Panc1 (cell line): Measurements from ENCODE around the gene MTA2. TPM values are rescaled to one million over a fixed set of nuclear protein-coding genes. Genes with fewer than 3 reads are reported as not detected.

Experiments
- ATAC-seq: fragments of 200-7000 bp; cut with Tn5 transposase; 2 replicates; pipeline ENCODE4 v1.9.1; 2020; ENCODE audit warnings: mild to moderate bottlenecking, moderate library complexity
- BruUV-seq: library from RNA; stranded (reverse); fragments of 400-500 nt; replicated peaks from 2 replicates; lab custom pipeline; 2021; lab: Mats Ljungman, UMichigan
- CTCF ChIA-PET: fragments of 300-600 bp; sonication (Branson Sonifier 250); formaldehyde crosslinking; loops from one replicate; lab custom pipeline; 2022; ENCODE audit warnings: antibody characterized with exemption; lab: Charles Lee
- POLR2A ChIA-PET: fragments of 300-600 bp; sonication (Branson Sonifier 250); formaldehyde crosslinking; loops from one replicate; lab custom pipeline; 2022; ENCODE audit warnings: antibody characterized with exemption; lab: Charles Lee
- DNase-seq: peaks from one replicate; pipeline ENCODE4 v3.0.0-alpha.2; 2010; ENCODE audit warnings: low read depth, low spot score
- H3K27ac ChIP-seq: 2 replicates; pipeline ENCODE4 v1.5.1; 2011; ENCODE audit warnings: mild to moderate bottlenecking, low read length, inconsistent platforms
- H3K27me3 ChIP-seq: fragments of 200-500 bp; sonication (Bioruptor generic); 2 replicates; pipeline ENCODE4 v1.6.0; 2014; ENCODE audit warnings: low read length, inconsistent platforms; ENCODE audit not compliant: control insufficient read depth, insufficient read depth
- H3K36me3 ChIP-seq: fragments of 200-500 bp; sonication (Bioruptor generic); 2 replicates; pipeline ENCODE4 v1.5.1; 2014; ENCODE audit warnings: inconsistent platforms, mild to moderate bottlenecking, low read length, moderate library complexity; ENCODE audit not compliant: control insufficient read depth, insufficient read depth
- H3K4me1 ChIP-seq: 2 replicates; pipeline ENCODE4 v1.5.1; 2011; ENCODE audit warnings: inconsistent platforms, mild to moderate bottlenecking, low read length, moderate library complexity; ENCODE audit not compliant: control insufficient read depth, insufficient read depth
- H3K4me3 ChIP-seq, 2 experiments: 2 replicates each; pipeline ENCODE4 v1.5.1; 2011 to 2012; ENCODE audit warnings: low read depth in 2 of 2, low read length in 2 of 2, mild to moderate bottlenecking in 2 of 2, inconsistent platforms in 1 of 2, moderate library complexity in 1 of 2
- H3K9me3 ChIP-seq: fragments of 200-500 bp; sonication (Bioruptor generic); 2 replicates; pipeline ENCODE4 v1.5.1; 2014; ENCODE audit warnings: low read depth, mild to moderate bottlenecking, inconsistent platforms, low read length, moderate library complexity; ENCODE audit not compliant: control insufficient read depth, insufficient read depth
- POLR2AphosphoS5 ChIP-seq: IDR thresholded peaks from 2 replicates; pipeline ENCODE4 v1.6.1; 2012; ENCODE audit warnings: mild to moderate bottlenecking, low read depth, low read length, moderate library complexity
- SIN3A ChIP-seq: IDR thresholded peaks from 2 replicates; pipeline ENCODE4 v1.6.1; 2012; ENCODE audit warnings: low read depth, mild to moderate bottlenecking, low read length, moderate library complexity, borderline replicate concordance; ENCODE audit not compliant: insufficient read depth
- TCF7L2 ChIP-seq: IDR thresholded peaks from 2 replicates; pipeline ENCODE4 v1.6.1; 2011; ENCODE audit warnings: mild to moderate bottlenecking, low read depth, low read length, inconsistent platforms
- in situ Hi-C: cut with HindIII; loops from 2 replicates; pipeline ENCODE4 v1.10.0; 2016; ENCODE audit warnings: low sequenced_read_pairs, low pct_unique_long_range_greater_than_20kb
- intact Hi-C: fragments of 100-400 bp; cut with micrococcal nuclease; formaldehyde crosslinking; loops from one replicate; pipeline ENCODE4 v1.10.0; 2022; ENCODE audit not compliant: unreplicated experiment
- total RNA-seq: library from RNA; stranded (reverse); gene quantifications from one replicate; pipeline ENCODE4 v1.2.1, GENCODE V29; 2021; ENCODE audit not compliant: unreplicated experiment
- TF ChIP-seq, protein P1 (sequence below): fragments of 450-650 bp; IDR thresholded peaks from 2 replicates; pipeline ENCODE4 v1.5.1; 2017; ENCODE audit warnings: mild to moderate bottlenecking
- TF ChIP-seq, protein P2 (sequence below), 2 experiments: IDR thresholded peaks; 2 replicates each; pipeline ENCODE4 v1.6.1; 2011 to 2012; ENCODE audit warnings: low read depth in 2 of 2, control low read depth in 1 of 2, low read length in 1 of 2, mild to moderate bottlenecking in 1 of 2, moderate library complexity in 1 of 2; ENCODE audit not compliant: insufficient read depth in 1 of 2

MTA2 gene
- total RNA-seq, 1 experiment from 2014 or later = 163 TPM

DNA sequence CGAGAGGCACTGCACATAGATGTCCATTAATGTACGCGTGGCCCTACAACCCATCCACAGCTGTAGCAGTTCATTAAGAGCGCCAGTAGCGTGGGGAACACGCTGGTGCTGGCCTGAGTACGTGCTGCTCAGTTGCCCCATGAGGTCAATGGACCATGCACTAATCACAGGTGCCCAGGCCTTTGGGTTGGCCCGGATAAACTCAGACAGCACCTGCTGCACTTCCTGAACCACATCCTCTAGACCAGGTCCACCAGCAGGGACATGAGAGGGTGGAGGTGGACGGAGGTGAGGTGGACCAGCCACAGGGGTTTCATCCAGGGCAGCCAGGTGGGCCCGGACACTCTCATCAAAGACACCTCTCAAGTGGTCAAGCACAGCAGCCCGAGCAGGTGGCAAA, 47.8 kb upstream of the MTA2 start:
- POLR2A ChIA-PET = interaction anchor here (0.7 kb wide), 1 partner anchor 16 kb away, joined by 3 read pairs; the partner anchor contains the start of genes C11orf98 and CSKMT
- no TSS peak for BruUV-seq
- ATAC-seq (no peak), DNase-seq (no peak)
- in situ Hi-C loops (no loop called here), intact Hi-C loops (no loop called here)
- Histone ChIP-seq H3K9me3 (no peaks in the 10 kb centered on the region), H3K4me3 (no peak overlapping the region), H3K4me1 (peaks cover 18% of the 10 kb centered on the region), H3K27me3 (no peaks in the 10 kb centered on the region), H3K36me3 (0 out of 2 replicates have a peak, but pooled peaks cover 5% of the 10 kb centered on the region), H3K27ac (no peak overlapping the region)
- CTCF ChIA-PET = no interaction called here
- TF ChIP-seq TCF7L2 (no peak), POLR2AphosphoS5 (no peak), SIN3A (no peak)
- TF ChIP-seq, protein P1, sequence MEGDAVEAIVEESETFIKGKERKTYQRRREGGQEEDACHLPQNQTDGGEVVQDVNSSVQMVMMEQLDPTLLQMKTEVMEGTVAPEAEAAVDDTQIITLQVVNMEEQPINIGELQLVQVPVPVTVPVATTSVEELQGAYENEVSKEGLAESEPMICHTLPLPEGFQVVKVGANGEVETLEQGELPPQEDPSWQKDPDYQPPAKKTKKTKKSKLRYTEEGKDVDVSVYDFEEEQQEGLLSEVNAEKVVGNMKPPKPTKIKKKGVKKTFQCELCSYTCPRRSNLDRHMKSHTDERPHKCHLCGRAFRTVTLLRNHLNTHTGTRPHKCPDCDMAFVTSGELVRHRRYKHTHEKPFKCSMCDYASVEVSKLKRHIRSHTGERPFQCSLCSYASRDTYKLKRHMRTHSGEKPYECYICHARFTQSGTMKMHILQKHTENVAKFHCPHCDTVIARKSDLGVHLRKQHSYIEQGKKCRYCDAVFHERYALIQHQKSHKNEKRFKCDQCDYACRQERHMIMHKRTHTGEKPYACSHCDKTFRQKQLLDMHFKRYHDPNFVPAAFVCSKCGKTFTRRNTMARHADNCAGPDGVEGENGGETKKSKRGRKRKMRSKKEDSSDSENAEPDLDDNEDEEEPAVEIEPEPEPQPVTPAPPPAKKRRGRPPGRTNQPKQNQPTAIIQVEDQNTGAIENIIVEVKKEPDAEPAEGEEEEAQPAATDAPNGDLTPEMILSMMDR = no peak
- TF ChIP-seq, protein P2, sequence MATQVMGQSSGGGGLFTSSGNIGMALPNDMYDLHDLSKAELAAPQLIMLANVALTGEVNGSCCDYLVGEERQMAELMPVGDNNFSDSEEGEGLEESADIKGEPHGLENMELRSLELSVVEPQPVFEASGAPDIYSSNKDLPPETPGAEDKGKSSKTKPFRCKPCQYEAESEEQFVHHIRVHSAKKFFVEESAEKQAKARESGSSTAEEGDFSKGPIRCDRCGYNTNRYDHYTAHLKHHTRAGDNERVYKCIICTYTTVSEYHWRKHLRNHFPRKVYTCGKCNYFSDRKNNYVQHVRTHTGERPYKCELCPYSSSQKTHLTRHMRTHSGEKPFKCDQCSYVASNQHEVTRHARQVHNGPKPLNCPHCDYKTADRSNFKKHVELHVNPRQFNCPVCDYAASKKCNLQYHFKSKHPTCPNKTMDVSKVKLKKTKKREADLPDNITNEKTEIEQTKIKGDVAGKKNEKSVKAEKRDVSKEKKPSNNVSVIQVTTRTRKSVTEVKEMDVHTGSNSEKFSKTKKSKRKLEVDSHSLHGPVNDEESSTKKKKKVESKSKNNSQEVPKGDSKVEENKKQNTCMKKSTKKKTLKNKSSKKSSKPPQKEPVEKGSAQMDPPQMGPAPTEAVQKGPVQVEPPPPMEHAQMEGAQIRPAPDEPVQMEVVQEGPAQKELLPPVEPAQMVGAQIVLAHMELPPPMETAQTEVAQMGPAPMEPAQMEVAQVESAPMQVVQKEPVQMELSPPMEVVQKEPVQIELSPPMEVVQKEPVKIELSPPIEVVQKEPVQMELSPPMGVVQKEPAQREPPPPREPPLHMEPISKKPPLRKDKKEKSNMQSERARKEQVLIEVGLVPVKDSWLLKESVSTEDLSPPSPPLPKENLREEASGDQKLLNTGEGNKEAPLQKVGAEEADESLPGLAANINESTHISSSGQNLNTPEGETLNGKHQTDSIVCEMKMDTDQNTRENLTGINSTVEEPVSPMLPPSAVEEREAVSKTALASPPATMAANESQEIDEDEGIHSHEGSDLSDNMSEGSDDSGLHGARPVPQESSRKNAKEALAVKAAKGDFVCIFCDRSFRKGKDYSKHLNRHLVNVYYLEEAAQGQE (IDR thresholded peaks at IDR 0.05; ENCODE audit: insufficient read depth in 1 of 2, low read depth in 2 of 2, low read length in 1 of 2) = no peak

DNA sequence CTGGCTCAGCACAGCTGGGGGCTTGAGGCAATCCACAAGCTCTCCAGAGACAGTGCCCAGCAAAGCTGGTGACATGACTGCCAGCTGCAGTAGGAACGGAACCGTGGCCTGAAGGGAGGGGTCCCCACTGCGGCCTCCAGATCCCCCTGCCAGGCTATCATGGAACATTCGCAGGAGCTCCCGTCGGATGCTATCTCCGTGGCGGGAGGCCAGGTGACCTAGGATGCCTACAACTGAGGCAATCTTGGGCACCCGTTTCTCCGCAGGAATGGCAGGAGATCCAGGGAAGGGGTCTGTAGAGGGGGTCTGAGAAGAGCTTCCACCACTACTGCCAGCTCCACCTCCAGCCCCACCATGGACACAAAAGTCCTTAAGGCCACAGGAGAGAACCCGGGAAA, 47.3 kb upstream of the MTA2 start:
- intact Hi-C loops = no loop called here
- no TSS peak for BruUV-seq
- CTCF ChIA-PET = no interaction called here

More for the DNA sequence above, 47.3 kb upstream of the MTA2 start:
- DNase-seq = no peak
- Histone ChIP-seq H3K27me3 (no peaks in the 10 kb centered on the region), H3K9me3 (no peaks in the 10 kb centered on the region), H3K36me3 (0 out of 2 replicates have a peak, but pooled peaks cover 5% of the 10 kb centered on the region), H3K27ac (no peak overlapping the region), H3K4me3 (no peak overlapping the region), H3K4me1 (peaks cover 18% of the 10 kb centered on the region)
- in situ Hi-C loops = no loop called here
- ATAC-seq = no peak
- POLR2A ChIA-PET = interaction anchor here (0.8 kb wide), 1 partner anchor 16 kb away, joined by 4 read pairs; the partner anchor contains the start of genes C11orf98 and CSKMT
- TF ChIP-seq, protein P1 = no peak
- no peak for TF ChIP-seq TCF7L2
- TF ChIP-seq, protein P2 (IDR thresholded peaks at IDR 0.05; ENCODE audit: insufficient read depth in 1 of 2, low read depth in 2 of 2, low read length in 1 of 2) = no peak
- TF ChIP-seq POLR2AphosphoS5 = no peak
- no peak for TF ChIP-seq SIN3A
